ENCODE data around the gene BICD2.

DNA sequence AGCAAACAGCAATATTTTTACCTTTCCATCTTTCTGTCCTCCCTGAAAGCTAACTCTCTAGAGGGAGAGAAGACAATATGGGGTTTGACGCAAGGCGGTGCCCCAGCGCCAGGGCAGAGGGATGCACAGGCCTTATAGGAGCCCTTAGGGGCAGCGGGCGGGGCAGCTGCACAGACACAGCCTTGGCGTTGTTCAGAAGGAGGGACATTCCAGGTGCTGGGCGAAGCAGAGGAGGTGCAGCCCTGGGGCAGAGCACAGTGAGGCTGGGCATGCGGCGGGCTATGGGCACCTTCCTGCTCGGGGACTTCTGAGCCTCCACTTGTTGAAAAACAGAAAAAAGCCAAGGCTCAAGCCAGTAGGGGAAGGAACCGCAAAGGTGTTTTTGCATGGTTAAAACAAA lies 33.7 kb upstream of the BICD2 start:
- TF ChIP-seq CTCF (IDR thresholded peaks at IDR 0.05; ENCODE audit: low read depth, low read length, poor library complexity, severe bottlenecking) (no peak), EZH2phosphoT487 (IDR thresholded peaks at IDR 0.05; ENCODE audit: borderline replicate concordance, low read length) (no peak)
